ENCODE data around the gene RETREG2.

GRCh38 chr2:219213026-219213415, 34.9 kb downstream of the RETREG2 start:
- no peak for TF ChIP-seq POLR2A (IDR thresholded peaks at IDR 0.05)
- TF ChIP-seq, protein P1, sequence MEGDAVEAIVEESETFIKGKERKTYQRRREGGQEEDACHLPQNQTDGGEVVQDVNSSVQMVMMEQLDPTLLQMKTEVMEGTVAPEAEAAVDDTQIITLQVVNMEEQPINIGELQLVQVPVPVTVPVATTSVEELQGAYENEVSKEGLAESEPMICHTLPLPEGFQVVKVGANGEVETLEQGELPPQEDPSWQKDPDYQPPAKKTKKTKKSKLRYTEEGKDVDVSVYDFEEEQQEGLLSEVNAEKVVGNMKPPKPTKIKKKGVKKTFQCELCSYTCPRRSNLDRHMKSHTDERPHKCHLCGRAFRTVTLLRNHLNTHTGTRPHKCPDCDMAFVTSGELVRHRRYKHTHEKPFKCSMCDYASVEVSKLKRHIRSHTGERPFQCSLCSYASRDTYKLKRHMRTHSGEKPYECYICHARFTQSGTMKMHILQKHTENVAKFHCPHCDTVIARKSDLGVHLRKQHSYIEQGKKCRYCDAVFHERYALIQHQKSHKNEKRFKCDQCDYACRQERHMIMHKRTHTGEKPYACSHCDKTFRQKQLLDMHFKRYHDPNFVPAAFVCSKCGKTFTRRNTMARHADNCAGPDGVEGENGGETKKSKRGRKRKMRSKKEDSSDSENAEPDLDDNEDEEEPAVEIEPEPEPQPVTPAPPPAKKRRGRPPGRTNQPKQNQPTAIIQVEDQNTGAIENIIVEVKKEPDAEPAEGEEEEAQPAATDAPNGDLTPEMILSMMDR (IDR thresholded peaks at IDR 0.05), result no peak

All from lower leg skin (tissue), 3 donors.